ENCODE data around the gene ITSN1.
"Not testable (repeated sequence)": the region's sequence is repeated elsewhere in the genome, so short reads cannot be mapped to it uniquely, and the experiment has no call there.

ITSN1 gene

DNA sequence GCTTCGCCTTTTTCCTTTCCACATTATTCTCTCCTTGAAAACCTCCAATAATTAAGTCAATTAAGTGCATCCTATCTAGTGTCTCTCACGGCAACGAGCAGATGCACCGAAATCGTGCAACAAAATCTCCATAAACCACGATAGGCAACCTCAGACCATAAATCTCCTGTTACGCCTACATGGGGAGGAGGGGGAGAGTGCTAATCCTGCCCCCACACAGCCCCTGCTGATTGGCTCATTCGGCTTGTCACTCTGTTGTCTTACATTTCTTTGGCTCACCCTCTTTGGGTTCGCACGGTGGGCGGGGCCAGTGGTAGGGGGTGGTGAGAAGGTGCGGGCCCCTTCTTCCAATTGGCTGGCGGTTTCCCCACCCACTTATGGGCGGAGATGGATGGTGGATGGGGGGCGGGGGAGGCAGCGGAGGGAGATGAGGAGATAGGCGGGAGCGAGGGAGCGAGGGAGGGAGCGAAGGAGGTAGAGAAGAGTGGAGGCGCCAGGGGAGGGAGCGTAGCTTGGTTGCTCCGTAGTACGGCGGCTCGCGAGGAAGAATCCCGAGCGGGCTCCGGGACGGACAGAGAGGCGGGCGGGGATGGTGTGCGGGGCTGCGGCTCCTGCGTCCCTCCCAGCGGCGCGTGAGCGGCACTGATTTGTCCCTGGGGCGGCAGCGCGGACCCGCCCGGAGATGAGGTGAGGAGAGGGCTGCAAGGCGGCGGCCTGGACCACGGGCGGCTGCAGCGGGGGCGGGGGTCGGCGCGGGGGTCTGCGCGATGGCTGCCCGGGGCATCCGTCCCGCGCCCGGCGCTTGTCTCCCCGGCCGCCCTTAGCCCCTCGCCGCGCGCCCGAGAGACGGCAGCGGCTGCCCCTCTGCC is at the start of gene ITSN1:
Gene ITSN1, plus strand, starts transcription at position 475 of the 869 bp plus-strand sequence. CDS start 76,328 bp downstream, outside the sequence.
- peaks cover 11% of the 10 kb centered on the region for H3K36me3 Mint-ChIP-seq (ENCODE audit: low read depth)
- peak within 1 kb of the TSS; percentile 92 to 97 (median 96) for H3K27ac Mint-ChIP-seq
- no peaks in the 10 kb centered on the region for H3K27me3 Mint-ChIP-seq (ENCODE audit: low read depth)
- H3K9me3 Mint-ChIP-seq, result no peaks in the 10 kb centered on the region
- peak within 1 kb of the TSS; percentile 93 to 99 (median 99) for H3K4me3 Mint-ChIP-seq
- TF ChIP-seq, protein P1, sequence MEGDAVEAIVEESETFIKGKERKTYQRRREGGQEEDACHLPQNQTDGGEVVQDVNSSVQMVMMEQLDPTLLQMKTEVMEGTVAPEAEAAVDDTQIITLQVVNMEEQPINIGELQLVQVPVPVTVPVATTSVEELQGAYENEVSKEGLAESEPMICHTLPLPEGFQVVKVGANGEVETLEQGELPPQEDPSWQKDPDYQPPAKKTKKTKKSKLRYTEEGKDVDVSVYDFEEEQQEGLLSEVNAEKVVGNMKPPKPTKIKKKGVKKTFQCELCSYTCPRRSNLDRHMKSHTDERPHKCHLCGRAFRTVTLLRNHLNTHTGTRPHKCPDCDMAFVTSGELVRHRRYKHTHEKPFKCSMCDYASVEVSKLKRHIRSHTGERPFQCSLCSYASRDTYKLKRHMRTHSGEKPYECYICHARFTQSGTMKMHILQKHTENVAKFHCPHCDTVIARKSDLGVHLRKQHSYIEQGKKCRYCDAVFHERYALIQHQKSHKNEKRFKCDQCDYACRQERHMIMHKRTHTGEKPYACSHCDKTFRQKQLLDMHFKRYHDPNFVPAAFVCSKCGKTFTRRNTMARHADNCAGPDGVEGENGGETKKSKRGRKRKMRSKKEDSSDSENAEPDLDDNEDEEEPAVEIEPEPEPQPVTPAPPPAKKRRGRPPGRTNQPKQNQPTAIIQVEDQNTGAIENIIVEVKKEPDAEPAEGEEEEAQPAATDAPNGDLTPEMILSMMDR (IDR thresholded peaks at IDR 0.05; ENCODE audit: unreplicated experiment in 3 of 3), result no peak
- H3K4me1 Mint-ChIP-seq, result peaks cover 14% of the 10 kb centered on the region

DNA sequence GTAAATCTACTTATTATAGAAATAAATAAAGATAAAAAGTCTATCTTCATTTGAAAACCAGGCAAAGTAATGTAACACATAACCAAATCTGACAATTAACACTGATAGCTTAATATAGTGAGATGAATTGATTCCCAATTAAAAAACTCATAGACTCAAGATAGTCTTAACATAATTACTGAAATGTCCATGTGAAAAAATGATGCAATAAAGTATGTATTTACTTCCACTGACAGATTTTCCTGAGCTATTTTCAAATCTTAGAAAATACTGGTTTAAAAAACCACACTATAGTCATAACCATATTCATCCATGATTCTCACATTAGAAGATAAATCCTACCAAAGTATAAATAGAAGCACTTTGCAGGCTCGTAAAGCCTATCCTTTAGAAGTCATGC is 44.2 kb upstream of the ITSN1 start:
- Mint-ChIP-seq H3K4me1 (no peaks in the 10 kb centered on the region), H3K4me3 (no peak overlapping the region), H3K27ac (no peak overlapping the region), H3K9me3 (no peaks in the 10 kb centered on the region), H3K36me3 (ENCODE audit: low read depth) (peaks cover 62% of the 10 kb centered on the region), H3K27me3 (ENCODE audit: low read depth) (no peaks in the 10 kb centered on the region)
- TF ChIP-seq, protein P1 (IDR thresholded peaks at IDR 0.05; ENCODE audit: unreplicated experiment in 3 of 3), result no peak

DNA sequence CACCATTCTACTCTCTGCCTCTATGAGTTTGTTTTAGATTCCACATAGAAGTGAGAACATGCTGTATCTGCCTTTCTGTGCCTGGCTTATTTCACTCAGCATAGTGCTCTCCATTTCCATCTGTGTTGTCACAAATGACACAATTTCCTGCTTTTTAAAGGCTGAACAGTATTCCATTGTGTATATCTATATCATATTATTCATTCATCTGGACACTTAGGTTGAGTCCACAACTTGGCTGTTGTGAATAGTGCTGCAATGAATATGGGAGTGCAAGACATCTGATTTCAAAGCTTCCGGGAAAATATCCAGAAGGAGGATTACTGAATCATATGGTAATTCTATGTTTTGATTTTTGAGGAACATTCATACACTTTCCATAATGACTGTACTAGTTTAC is 33.7 kb upstream of the ITSN1 start:
- H3K4me1 Mint-ChIP-seq, result no peaks in the 10 kb centered on the region
- H3K27me3 Mint-ChIP-seq (ENCODE audit: low read depth), result no peaks in the 10 kb centered on the region
- H3K27ac Mint-ChIP-seq, result peak overlapping the region in 1 of 3 experiments; percentile 19
- peaks cover 41% of the 10 kb centered on the region for H3K36me3 Mint-ChIP-seq (ENCODE audit: low read depth)
- H3K9me3 Mint-ChIP-seq, result no peaks in the 10 kb centered on the region
- no peak overlapping the region for H3K4me3 Mint-ChIP-seq
- TF ChIP-seq, protein P1 (IDR thresholded peaks at IDR 0.05; ENCODE audit: unreplicated experiment in 3 of 3), result no peak

DNA sequence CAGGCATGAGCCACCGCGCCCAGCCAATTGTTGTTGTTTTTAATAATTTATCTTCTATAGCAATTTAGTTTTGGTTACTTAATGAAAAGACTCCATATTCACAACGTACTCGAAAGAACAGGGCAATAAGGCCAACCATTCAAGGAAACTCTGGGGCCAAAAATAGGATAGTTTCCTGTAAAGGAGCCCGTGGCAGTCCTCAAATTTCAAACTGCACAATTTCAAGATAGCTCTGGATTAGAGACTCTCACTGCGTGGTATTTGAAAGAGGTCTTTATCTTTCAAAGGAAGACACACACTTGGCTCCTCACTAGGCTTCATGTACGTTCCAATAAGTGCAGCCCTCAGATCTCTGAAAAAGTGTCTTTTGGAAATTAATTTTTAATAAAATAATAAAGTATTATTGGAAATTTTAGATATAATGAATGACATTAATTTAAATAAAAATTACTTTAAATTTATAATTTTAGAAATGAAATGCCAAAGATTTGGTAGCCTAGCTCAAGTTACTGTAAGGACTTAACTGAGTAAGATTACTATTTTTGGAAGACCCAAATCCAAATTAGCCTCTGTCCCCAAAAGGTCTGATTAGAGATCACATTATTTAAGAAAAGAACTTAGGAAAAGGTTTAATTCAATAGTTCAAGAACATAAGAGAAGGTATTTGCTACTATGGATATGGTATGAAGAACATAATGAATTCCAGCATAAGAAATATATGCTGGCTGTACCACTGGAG is 31.1 kb upstream of the ITSN1 start:
- TF ChIP-seq, protein P1 (IDR thresholded peaks at IDR 0.05; ENCODE audit: unreplicated experiment in 3 of 3), result no peak
- Mint-ChIP-seq H3K9me3 (no peaks in the 10 kb centered on the region), H3K4me1 (no peaks in the 10 kb centered on the region), H3K36me3 (ENCODE audit: low read depth) (peaks cover 38% of the 10 kb centered on the region), H3K27ac (no peak overlapping the region), H3K27me3 (ENCODE audit: low read depth) (no peaks in the 10 kb centered on the region), H3K4me3 (no peak overlapping the region)

DNA sequence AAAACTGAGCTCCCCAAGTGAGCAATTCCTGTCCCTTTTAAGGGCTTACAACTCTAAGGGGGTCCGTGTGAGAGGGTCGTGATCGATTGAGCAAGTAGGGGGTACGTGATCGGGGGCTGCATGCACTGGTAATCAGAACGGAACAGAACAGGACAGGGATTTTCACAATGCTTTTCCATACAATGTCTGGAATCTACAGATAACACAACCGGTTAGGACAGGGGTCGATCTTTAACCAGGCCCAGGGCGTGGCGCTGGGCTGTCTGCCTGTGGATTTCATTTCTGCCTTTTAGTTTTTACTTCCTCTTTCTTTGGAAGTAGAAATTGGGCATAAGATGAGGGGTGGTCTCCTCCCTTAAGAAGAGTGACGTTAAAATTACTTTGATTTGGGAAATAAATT is 24.7 kb upstream of the ITSN1 start:
- H3K9me3 Mint-ChIP-seq; H3K27me3 Mint-ChIP-seq (ENCODE audit: low read depth); H3K4me1 Mint-ChIP-seq; H3K4me3 Mint-ChIP-seq; H3K27ac Mint-ChIP-seq: not testable (repeated sequence)
- H3K36me3 Mint-ChIP-seq (ENCODE audit: low read depth), result peaks cover 63% of the 10 kb centered on the region

DNA sequence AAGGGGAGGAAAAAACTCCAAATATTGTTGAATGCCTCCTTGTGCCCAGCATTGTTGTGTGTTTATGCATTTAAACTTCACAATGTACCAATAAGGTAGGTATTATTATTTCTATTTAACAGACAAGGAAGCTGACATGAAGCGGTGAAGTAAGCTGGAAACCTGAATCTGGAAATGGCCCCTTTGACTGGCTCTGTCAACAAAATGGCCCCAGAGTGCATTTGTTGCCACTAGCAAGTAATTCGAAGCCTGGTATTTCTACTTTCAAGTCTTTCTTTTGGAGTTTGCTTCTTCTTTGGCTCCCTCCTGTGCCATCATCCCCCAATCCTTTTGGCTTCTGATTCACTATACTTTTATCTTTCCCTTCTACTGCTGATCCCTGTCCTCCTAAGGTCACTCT is 23.9 kb upstream of the ITSN1 start:
- Mint-ChIP-seq H3K27me3 (ENCODE audit: low read depth) (no peaks in the 10 kb centered on the region), H3K4me1 (no peaks in the 10 kb centered on the region), H3K4me3 (no peak overlapping the region), H3K27ac (no peak overlapping the region), H3K36me3 (ENCODE audit: low read depth) (peaks cover 63% of the 10 kb centered on the region), H3K9me3 (no peaks in the 10 kb centered on the region)
- TF ChIP-seq, protein P1 (IDR thresholded peaks at IDR 0.05; ENCODE audit: unreplicated experiment in 3 of 3), result no peak
